ENCODE data around the gene SSH3.

Gene SSH3

DNA sequence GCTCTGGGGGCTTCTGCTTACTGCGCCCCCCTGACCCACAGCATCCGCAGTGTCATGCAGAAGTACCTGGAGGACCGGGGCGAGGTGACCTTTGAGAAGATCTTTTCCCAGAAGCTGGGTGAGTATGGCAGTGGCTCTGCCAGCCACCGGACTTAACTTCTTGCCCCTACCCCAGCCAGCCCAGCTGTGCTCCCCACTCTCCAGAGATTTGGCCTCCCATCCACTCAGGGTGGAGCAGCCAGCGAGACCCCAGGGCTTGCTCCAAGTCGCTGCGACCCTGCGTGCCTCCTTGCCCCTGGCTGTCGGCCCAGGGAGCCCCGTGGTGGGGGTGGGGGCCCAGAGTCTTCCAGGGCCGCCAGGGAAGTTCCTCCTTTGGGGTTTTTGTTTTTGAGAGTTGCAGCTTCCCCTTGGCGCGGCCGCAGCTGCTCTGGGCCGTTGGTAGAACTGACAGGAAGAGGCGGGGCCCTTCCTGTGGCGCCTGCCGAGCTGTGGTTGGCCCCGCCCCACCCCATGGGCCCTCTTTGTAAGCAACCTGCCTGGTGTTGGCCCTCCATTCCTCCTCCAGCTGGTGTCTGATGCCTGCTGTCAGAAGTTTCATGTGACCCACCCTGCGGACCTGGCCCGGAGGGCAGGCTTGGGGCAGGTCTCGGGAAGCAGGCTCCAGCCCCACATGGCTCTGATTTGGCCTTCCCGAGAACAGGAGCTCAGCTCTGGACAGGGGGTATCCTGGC, 25.9 kb upstream of the SSH3 start:
- peak in 2 of 11 experiments; percentile 13 to 50; a peak in 2 of 22 replicates for TF ChIP-seq Cebpa-rat (IDR thresholded peaks at IDR 0.05)
- Histone ChIP-seq H3K9ac (peak overlapping the region; percentile 93 to 100 (median 99)), H3K4me2 (peak overlapping the region; percentile 99 to 100 (median 100)), H3K4me3 (peak overlapping the region; percentile 20 to 72 (median 58)), H4K20me1 (peaks cover 0 to 33% (median 14%) of the 10 kb centered on the region in 11 experiments; a peak in 10 of 22 replicates), H3K27ac (peak overlapping the region; percentile 93 to 100 (median 99)), H3K9me3 (replicated peaks in 1 of 11) (no peaks in the 10 kb centered on the region), H3K36me3 (peaks cover 66 to 90% (median 88%) of the 10 kb centered on the region in 11 experiments), H3K4me1 (peaks cover 97 to 99% (median 98%) of the 10 kb centered on the region in 10 experiments), H3K27me3 (no peaks in the 10 kb centered on the region)

DNA sequence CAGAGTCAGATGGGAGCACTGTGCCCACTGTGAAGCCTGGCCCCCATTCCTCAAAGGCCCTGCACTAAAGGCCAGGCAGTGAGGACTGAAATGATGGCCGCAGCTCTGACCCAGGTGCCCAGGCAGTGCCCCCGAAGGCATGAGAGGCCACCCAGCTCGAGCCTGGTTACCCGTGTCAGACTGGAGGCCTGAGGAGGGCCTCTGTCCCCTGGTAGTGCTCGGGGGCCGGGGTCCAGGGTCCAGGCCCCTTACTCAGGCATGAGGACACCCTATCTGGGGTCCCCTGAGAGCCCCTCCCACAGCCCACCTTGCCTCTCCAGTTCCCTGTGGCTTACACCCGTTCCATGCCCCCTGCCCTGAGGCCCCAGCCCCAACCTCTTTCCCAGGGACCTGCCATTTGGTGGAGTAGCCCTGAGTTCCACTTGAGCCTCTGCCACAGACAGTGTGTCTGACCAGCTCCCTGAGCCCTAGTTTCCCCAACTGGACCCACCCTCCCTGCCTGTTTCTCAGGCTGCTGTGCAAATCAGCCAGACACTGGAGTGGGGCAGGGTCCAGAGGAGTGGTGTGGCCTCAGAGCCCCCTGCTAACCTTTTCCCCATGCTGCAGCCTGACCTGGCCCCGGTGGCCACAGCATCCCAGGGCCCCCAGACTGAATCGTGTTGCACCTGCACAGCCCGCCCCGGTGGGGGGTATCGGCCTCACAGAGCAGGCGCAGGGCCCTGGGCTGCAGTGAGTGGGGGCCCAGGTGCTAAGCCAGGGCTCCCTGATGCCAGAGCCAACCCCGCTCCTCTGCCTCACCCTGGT, 25.0 kb upstream of the SSH3 start:
- peak overlapping the region; percentile 85 to 100 (median 100) for H3K4me2 ChIP-seq
- H3K4me3 ChIP-seq = peak overlapping the region; percentile 20 to 72 (median 58)
- peak overlapping the region; percentile 84 to 100 (median 99) for H3K9ac ChIP-seq
- H3K27me3 ChIP-seq = no peaks in the 10 kb centered on the region
- peaks cover 71 to 90% (median 88%) of the 10 kb centered on the region in 11 experiments for H3K36me3 ChIP-seq
- H3K4me1 ChIP-seq = peaks cover 97 to 99% (median 98%) of the 10 kb centered on the region in 10 experiments
- peak overlapping the region; percentile 93 to 100 (median 99) for H3K27ac ChIP-seq
- TF ChIP-seq Cebpa-rat (IDR thresholded peaks at IDR 0.05) = no peak
- no peaks in the 10 kb centered on the region for H3K9me3 ChIP-seq (replicated peaks in 1 of 11)
- peaks cover 0 to 24% (median 4%) of the 10 kb centered on the region in 11 experiments; a peak in 8 of 22 replicates for H4K20me1 ChIP-seq

DNA sequence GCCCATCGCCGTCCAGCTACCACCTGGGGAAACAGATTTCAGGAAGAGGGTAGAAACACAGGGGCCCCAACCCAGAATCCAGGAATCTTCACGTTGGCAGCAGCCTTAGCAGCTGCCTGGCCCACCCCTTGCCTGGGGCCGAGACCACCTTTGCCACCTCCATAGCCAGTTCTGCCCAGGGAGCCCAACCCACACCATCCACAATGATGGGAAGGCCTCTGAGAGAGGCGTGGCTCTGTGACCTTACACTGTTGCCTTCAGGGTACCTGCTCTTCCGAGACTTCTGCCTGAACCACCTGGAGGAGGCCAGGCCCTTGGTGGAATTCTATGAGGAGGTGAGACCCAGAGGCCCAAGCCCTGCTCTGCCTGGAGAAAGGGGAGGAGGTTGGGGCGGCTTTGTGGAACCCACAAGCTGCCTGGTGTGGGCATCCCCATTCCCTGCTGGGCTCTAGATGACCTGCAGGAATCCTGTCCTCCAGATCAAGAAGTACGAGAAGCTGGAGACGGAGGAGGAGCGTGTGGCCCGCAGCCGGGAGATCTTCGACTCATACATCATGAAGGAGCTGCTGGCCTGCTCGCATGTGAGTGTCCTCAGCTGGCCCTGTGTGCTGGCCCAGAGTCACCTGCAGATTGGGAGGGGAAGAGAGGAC, 24.3 kb upstream of the SSH3 start:
- Histone ChIP-seq H3K4me2 (peak overlapping the region; percentile 85 to 100 (median 100)), H3K4me1 (peaks cover 97 to 99% (median 98%) of the 10 kb centered on the region in 10 experiments), H4K20me1 (peaks cover 0 to 17% (median 0%) of the 10 kb centered on the region in 11 experiments; a peak in 4 of 22 replicates), H3K36me3 (peaks cover 78 to 90% (median 89%) of the 10 kb centered on the region in 11 experiments), H3K4me3 (peak overlapping the region; percentile 13 to 72 (median 58); a peak in 18 of 20 replicates), H3K9me3 (replicated peaks in 1 of 11) (no peaks in the 10 kb centered on the region), H3K27ac (peak overlapping the region; percentile 93 to 100 (median 99)), H3K9ac (peak overlapping the region; percentile 84 to 100 (median 99)), H3K27me3 (no peaks in the 10 kb centered on the region)
- no peak for TF ChIP-seq Cebpa-rat (IDR thresholded peaks at IDR 0.05)

DNA sequence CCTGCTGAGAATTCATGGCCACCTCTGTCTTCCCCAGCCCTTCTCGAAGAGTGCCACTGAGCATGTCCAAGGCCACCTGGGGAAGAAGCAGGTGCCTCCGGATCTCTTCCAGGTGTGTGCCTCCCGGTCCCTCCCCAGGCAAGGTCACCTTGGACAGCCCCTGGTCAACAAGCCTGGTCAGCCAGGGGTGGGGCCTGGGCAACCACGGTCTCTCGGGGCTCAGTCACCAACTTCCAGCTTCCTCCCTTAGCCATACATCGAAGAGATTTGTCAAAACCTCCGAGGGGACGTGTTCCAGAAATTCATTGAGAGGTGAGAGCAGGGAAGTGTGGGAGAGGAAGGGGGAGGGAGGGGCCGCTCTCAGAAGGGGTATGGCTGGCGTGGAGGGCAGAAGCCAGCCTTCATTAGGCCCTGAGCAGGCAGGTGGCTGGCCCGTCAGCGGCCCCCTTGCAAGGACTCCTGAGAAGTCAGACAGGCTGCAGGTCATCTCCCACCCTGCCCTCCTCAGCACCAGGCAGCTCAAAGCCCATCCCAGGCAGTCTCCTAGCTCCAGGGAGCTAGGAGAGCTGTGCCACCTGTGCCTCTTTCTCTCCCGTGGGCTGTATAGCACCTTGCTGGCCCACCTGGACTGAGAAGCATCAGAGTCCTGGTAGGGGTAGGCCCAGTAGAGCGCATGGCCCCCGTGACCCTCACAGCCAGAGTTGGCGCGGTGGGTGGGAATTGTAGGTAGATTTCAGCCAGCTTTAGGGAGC, 23.6 kb upstream of the SSH3 start:
- Histone ChIP-seq H3K27ac (peak overlapping the region; percentile 93 to 100 (median 99)), H3K4me2 (peak overlapping the region; percentile 85 to 100 (median 100)), H3K36me3 (peaks cover 78 to 90% (median 89%) of the 10 kb centered on the region in 11 experiments), H3K4me1 (peaks cover 97 to 99% (median 98%) of the 10 kb centered on the region in 10 experiments), H4K20me1 (peaks cover 0 to 12% (median 0%) of the 10 kb centered on the region in 11 experiments; a peak in 2 of 22 replicates), H3K27me3 (no peaks in the 10 kb centered on the region), H3K9ac (peak overlapping the region; percentile 84 to 100 (median 99)), H3K4me3 (peak overlapping the region; percentile 13 to 72 (median 58); a peak in 17 of 20 replicates), H3K9me3 (replicated peaks in 1 of 11) (no peaks in the 10 kb centered on the region)
- no peak for TF ChIP-seq Cebpa-rat (IDR thresholded peaks at IDR 0.05)

DNA sequence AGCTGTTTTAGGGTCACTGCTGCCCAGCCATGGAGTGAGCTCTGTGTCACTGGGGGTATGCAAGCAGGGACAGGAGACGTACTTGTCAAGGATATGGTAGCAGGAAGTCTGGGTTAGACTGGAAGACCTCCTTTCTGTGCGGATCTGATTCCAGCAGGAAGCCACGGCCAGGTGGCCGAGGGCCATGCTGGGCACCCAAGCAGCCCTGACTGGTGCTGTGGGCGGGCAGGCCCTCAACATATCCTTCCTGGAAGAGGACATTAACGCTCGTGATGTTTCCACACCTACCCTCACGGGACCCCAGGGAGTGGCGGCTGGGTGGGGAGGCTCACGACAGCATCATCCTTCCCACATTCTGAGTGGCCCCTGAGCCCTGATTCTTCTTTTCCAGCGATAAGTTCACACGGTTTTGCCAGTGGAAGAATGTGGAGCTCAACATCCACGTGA, 23.0 kb upstream of the SSH3 start:
- no peaks in the 10 kb centered on the region for H3K9me3 ChIP-seq (replicated peaks in 1 of 11)
- peak overlapping the region; percentile 84 to 100 (median 99) for H3K9ac ChIP-seq
- H3K36me3 ChIP-seq = peaks cover 80 to 90% (median 89%) of the 10 kb centered on the region in 11 experiments
- peak overlapping the region; percentile 93 to 100 (median 99) for H3K27ac ChIP-seq
- TF ChIP-seq Cebpa-rat (IDR thresholded peaks at IDR 0.05) = no peak
- peaks cover 0 to 8% (median 0%) of the 10 kb centered on the region in 11 experiments; a peak in 2 of 22 replicates for H4K20me1 ChIP-seq
- no peaks in the 10 kb centered on the region for H3K27me3 ChIP-seq
- H3K4me1 ChIP-seq = peaks cover 97 to 99% (median 98%) of the 10 kb centered on the region in 10 experiments
- peak overlapping the region in 9 of 10 experiments; percentile 13 to 72 (median 58); a peak in 14 of 20 replicates for H3K4me3 ChIP-seq
- H3K4me2 ChIP-seq = peak overlapping the region; percentile 85 to 100 (median 100)

DNA sequence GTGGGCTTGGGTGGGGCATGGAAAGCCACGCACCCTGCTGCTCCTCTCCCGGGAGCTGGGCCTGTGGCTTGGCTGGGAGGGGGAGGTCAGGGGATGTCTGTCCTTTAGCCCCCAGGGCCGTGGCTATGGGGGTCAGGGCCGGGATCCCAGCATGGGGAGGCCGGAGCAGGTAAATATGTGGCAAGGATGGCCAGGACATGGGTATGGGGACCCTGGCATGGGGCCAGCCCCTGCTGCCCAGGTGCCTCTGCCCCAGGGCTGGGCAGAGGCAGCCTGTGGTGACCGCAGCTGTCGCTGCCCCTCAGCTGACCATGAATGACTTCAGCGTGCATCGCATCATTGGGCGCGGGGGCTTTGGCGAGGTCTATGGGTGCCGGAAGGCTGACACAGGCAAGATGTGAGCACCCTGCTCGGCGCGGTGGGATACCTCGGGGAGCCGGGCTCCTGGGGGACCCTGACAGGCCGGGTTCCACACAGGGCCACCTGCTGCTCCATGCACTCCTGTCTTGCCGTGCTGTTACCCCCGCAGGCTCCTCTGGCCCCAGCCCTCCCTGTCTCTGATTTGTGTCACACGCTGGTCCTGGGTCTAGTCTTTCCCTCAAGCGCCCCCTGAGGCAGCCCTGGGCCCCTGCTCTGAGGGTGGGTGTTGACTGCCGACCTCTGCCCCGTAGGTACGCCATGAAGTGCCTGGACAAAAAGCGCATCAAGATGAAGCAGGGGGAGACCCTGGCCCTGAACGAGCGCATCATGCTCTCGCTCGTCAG, 22.4 kb upstream of the SSH3 start:
- peak overlapping the region; percentile 85 to 100 (median 100) for H3K4me2 ChIP-seq
- peak overlapping the region in 9 of 10 experiments; percentile 13 to 72 (median 58); a peak in 15 of 20 replicates for H3K4me3 ChIP-seq
- peak overlapping the region; percentile 93 to 100 (median 99) for H3K27ac ChIP-seq
- H3K9me3 ChIP-seq (replicated peaks in 1 of 11) = no peaks in the 10 kb centered on the region
- H3K9ac ChIP-seq = peak overlapping the region; percentile 84 to 100 (median 99)
- peaks cover 97 to 99% (median 98%) of the 10 kb centered on the region in 10 experiments for H3K4me1 ChIP-seq
- H3K36me3 ChIP-seq = peaks cover 80 to 90% (median 89%) of the 10 kb centered on the region in 11 experiments
- H4K20me1 ChIP-seq = peaks cover 0 to 2% (median 0%) of the 10 kb centered on the region in 11 experiments; a peak in 2 of 22 replicates
- H3K27me3 ChIP-seq = no peaks in the 10 kb centered on the region
- TF ChIP-seq Cebpa-rat (IDR thresholded peaks at IDR 0.05) = no peak

DNA sequence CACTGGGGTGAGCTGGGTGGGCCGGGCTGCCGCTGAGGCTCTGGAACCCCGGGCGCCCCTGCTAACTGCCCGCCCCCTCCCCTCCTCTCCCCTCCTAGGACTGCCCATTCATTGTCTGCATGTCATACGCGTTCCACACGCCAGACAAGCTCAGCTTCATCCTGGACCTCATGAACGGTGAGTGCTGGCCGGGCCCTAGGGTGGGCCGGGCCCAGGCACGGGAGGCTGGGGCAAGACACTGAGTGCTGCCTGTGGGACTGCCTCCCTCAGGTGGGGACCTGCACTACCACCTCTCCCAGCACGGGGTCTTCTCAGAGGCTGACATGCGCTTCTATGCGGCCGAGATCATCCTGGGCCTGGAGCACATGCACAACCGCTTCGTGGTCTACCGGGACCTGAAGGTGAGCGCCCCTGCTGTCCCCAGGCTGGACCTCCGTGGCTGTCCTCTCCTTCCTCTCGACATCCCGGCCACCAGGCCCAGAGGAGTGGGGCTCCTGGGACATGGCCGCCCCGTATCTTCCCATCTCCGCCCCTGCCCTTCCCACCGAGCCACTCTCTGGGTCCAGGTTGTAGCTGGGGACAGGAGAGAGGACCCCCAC, 21.7 kb upstream of the SSH3 start:
- peak overlapping the region in 4 of 10 experiments; percentile 25 to 72 (median 60); a peak in 4 of 20 replicates for H3K4me3 ChIP-seq
- H3K9me3 ChIP-seq (replicated peaks in 1 of 11) = no peaks in the 10 kb centered on the region
- peak overlapping the region; percentile 93 to 100 (median 99) for H3K27ac ChIP-seq
- H3K36me3 ChIP-seq = peaks cover 85 to 90% (median 90%) of the 10 kb centered on the region in 11 experiments
- H3K4me1 ChIP-seq = peaks cover 97 to 99% (median 98%) of the 10 kb centered on the region in 10 experiments
- H3K4me2 ChIP-seq = peak overlapping the region; percentile 85 to 100 (median 100)
- peak overlapping the region; percentile 84 to 100 (median 99) for H3K9ac ChIP-seq
- H4K20me1 ChIP-seq = no peaks in the 10 kb centered on the region
- no peaks in the 10 kb centered on the region for H3K27me3 ChIP-seq
- no peak for TF ChIP-seq Cebpa-rat (IDR thresholded peaks at IDR 0.05)

All from BLaER1 treated with 17β-estradiol and CSF1 and Interleukin-3, amounts not matched to agents 10 nM and 100 nM (cell line).